Measurements from ENCODE around the gene CISTR. TPM values are rescaled to one million over a fixed set of nuclear protein-coding genes. Genes with fewer than 3 reads are reported as not detected.

The CISTR gene
- polyA plus RNA-seq, 1 donor from 2014 or later, result not detected

DNA sequence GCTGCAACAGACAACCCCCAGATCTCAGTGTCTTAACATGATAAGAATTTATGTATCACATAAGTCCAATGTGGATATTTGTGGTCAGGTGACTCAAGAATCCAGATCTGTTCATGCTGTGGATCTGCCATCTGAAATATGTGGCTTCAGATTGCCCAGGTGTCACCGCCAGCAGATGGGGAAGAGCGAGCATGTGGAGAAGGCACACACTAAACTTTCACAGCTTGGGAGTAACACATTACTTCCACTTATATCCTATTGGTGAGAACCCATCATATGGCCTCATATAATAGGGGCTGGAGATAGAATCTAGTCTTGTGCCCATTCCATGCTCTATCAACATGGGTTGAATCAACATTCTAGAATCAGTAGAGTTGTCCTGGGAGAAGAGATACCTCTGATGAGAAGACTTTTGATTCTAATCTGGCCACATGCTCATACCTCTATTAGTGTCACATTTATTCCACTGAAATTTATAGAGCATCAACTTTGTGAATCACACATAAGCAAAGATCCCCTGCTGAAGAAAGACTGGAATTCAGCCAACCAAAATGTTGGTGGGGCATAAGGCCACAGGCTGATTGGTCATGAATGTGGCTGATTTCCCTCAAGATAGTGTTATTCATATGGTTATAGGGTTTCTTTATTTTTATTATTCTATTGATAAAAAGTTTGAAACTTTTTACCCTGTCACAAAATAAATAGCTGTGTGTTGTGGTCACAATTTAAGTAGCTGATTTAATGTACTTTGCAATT lies 18.6 kb downstream of the CISTR start:
- Histone ChIP-seq H3K9me2 (ENCODE audit: insufficient read depth, low read length) (no peaks in the 10 kb centered on the region), H3K27me3 (ENCODE audit: insufficient read depth, low read depth, low read length) (no peaks in the 10 kb centered on the region), H3F3A (ENCODE audit: insufficient read depth, low read length, poor library complexity, severe bottlenecking) (peaks cover 13% of the 10 kb centered on the region), H2AFZ (ENCODE audit: low read depth, low read length) (no peak overlapping the region), H3K4me2 (ENCODE audit: low read length) (no peak overlapping the region), H3K9ac (ENCODE audit: low read length) (no peak overlapping the region), H3K27ac (ENCODE audit: low read length) (no peak overlapping the region), H4K20me1 (ENCODE audit: insufficient read depth) (no peaks in the 10 kb centered on the region), H3K9me3 (ENCODE audit: low read length) (no peaks in the 10 kb centered on the region), H3K36me3 (ENCODE audit: insufficient read depth, low read length) (no peaks in the 10 kb centered on the region), H3K79me2 (replicated peaks; ENCODE audit: insufficient read depth, low read length) (no peaks in the 10 kb centered on the region), H3K4me3 (ENCODE audit: low read length) (no peak overlapping the region)
- no peak for TF ChIP-seq RAD21 (conservative IDR thresholded peaks at IDR 0.05)

DNA sequence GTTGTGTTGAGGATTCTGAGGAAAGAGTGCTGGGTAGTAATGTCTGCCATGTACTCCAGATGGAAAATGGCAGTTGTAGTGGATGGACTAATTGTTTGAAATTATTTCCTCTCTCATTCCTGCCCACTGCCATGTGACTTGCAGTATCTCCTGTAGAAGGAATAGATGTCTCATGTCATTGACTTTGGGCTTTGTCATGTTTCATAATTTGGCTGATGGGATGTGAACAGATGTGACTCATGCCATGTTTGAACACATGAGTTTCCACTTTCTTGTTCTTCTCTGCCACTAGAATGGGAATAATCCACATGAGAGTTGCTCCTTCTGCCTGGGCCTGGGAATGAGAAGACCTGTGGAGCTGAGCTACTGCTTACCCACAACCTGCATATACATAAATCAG lies 22.1 kb downstream of the CISTR start:
- Histone ChIP-seq H4K20me1 (ENCODE audit: insufficient read depth) (no peaks in the 10 kb centered on the region), H3K4me2 (ENCODE audit: low read length) (no peak overlapping the region), H2AFZ (ENCODE audit: low read depth, low read length) (no peak overlapping the region), H3K9me3 (ENCODE audit: low read length) (no peaks in the 10 kb centered on the region), H3K9ac (ENCODE audit: low read length) (no peak overlapping the region), H3K79me2 (replicated peaks; ENCODE audit: insufficient read depth, low read length) (peaks cover 18% of the 10 kb centered on the region), H3K9me2 (ENCODE audit: insufficient read depth, low read length) (no peaks in the 10 kb centered on the region), H3K27ac (ENCODE audit: low read length) (no peak overlapping the region), H3K36me3 (ENCODE audit: insufficient read depth, low read length) (peaks cover 4% of the 10 kb centered on the region), H3K4me3 (ENCODE audit: low read length) (no peak overlapping the region), H3K27me3 (ENCODE audit: insufficient read depth, low read depth, low read length) (no peaks in the 10 kb centered on the region), H3F3A (ENCODE audit: insufficient read depth, low read length, poor library complexity, severe bottlenecking) (no peaks in the 10 kb centered on the region)
- TF ChIP-seq RAD21 (conservative IDR thresholded peaks at IDR 0.05) (no peak), MXI1 (conservative IDR thresholded peaks at IDR 0.05; ENCODE audit: poor library complexity, severe bottlenecking) (no peak), TAF1 (IDR thresholded peaks at IDR 0.05; ENCODE audit: low read depth) (no peak), EP300 (conservative IDR thresholded peaks at IDR 0.05; ENCODE audit: poor library complexity, severe bottlenecking) (no peak), EZH2 (IDR thresholded peaks at IDR 0.05; ENCODE audit: borderline replicate concordance, insufficient read depth, low read length, poor library complexity, severe bottlenecking) (no peak), SMC3 (conservative IDR thresholded peaks at IDR 0.05; ENCODE audit: poor library complexity) (no peak), POLR2AphosphoS5 (IDR thresholded peaks at IDR 0.05) (no peak)
- TF ChIP-seq, protein P1, sequence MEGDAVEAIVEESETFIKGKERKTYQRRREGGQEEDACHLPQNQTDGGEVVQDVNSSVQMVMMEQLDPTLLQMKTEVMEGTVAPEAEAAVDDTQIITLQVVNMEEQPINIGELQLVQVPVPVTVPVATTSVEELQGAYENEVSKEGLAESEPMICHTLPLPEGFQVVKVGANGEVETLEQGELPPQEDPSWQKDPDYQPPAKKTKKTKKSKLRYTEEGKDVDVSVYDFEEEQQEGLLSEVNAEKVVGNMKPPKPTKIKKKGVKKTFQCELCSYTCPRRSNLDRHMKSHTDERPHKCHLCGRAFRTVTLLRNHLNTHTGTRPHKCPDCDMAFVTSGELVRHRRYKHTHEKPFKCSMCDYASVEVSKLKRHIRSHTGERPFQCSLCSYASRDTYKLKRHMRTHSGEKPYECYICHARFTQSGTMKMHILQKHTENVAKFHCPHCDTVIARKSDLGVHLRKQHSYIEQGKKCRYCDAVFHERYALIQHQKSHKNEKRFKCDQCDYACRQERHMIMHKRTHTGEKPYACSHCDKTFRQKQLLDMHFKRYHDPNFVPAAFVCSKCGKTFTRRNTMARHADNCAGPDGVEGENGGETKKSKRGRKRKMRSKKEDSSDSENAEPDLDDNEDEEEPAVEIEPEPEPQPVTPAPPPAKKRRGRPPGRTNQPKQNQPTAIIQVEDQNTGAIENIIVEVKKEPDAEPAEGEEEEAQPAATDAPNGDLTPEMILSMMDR (IDR thresholded peaks at IDR 0.05; ENCODE audit: poor library complexity, severe bottlenecking), result no peak
- TF ChIP-seq, protein P2, sequence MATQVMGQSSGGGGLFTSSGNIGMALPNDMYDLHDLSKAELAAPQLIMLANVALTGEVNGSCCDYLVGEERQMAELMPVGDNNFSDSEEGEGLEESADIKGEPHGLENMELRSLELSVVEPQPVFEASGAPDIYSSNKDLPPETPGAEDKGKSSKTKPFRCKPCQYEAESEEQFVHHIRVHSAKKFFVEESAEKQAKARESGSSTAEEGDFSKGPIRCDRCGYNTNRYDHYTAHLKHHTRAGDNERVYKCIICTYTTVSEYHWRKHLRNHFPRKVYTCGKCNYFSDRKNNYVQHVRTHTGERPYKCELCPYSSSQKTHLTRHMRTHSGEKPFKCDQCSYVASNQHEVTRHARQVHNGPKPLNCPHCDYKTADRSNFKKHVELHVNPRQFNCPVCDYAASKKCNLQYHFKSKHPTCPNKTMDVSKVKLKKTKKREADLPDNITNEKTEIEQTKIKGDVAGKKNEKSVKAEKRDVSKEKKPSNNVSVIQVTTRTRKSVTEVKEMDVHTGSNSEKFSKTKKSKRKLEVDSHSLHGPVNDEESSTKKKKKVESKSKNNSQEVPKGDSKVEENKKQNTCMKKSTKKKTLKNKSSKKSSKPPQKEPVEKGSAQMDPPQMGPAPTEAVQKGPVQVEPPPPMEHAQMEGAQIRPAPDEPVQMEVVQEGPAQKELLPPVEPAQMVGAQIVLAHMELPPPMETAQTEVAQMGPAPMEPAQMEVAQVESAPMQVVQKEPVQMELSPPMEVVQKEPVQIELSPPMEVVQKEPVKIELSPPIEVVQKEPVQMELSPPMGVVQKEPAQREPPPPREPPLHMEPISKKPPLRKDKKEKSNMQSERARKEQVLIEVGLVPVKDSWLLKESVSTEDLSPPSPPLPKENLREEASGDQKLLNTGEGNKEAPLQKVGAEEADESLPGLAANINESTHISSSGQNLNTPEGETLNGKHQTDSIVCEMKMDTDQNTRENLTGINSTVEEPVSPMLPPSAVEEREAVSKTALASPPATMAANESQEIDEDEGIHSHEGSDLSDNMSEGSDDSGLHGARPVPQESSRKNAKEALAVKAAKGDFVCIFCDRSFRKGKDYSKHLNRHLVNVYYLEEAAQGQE (IDR thresholded peaks at IDR 0.05; ENCODE audit: borderline replicate concordance), result no peak

Data from neural cell (in vitro differentiated cells).